Astrocyte (in vitro differentiated cells and primary cell): Measurements from ENCODE around the gene CPNE6. TPM values are rescaled to one million over a fixed set of nuclear protein-coding genes. Genes with fewer than 3 reads are reported as not detected.

Experiments
- DNase-seq: peaks from one replicate; pipeline ENCODE4 v3.0.0-alpha.2; 2010; ENCODE audit warnings: low read depth
- FAIRE-seq: peaks from 2 replicates; lab custom pipeline; 2011; peaks lifted over from hg19 to GRCh38; lab: Jason Lieb, UNC
- H2AFZ ChIP-seq: 2 replicates; pipeline ENCODE4 v1.6.0; 2012; ENCODE audit warnings: low read depth, low read length, inconsistent platforms
- H3K27ac ChIP-seq: 2 replicates; pipeline ENCODE4 v1.5.1; 2011; ENCODE audit warnings: low read depth, low read length, inconsistent platforms
- H3K27me3 ChIP-seq: 2 replicates; pipeline ENCODE4 v1.6.0; 2011; ENCODE audit warnings: low read length, inconsistent platforms; ENCODE audit not compliant: insufficient read depth
- H3K36me3 ChIP-seq: 2 replicates; pipeline ENCODE4 v1.5.1; 2011; ENCODE audit warnings: low read length, inconsistent platforms; ENCODE audit not compliant: insufficient read depth
- H3K4me1 ChIP-seq: 2 replicates; pipeline ENCODE4 v1.5.1; 2011; ENCODE audit warnings: low read length, inconsistent platforms; ENCODE audit not compliant: insufficient read depth
- H3K4me2 ChIP-seq: 2 replicates; pipeline ENCODE4 v1.6.0; 2012; ENCODE audit warnings: low read length, inconsistent platforms
- H3K4me3 ChIP-seq: 2 replicates; pipeline ENCODE4 v1.5.1; 2011; ENCODE audit warnings: low read depth, mild to moderate bottlenecking, low read length, inconsistent platforms; ENCODE audit not compliant: insufficient read depth
- H3K79me2 ChIP-seq: 2 replicates; pipeline ENCODE4 v1.6.0; 2012; ENCODE audit warnings: mild to moderate bottlenecking, low read length, inconsistent platforms; ENCODE audit not compliant: insufficient read depth
- H3K9ac ChIP-seq: 2 replicates; pipeline ENCODE4 v1.6.0; 2012; ENCODE audit warnings: mild to moderate bottlenecking, low read length, inconsistent platforms
- H3K9me3 ChIP-seq: 2 replicates; pipeline ENCODE4 v1.5.1; 2012; ENCODE audit warnings: low read depth, mild to moderate bottlenecking, low read length, inconsistent platforms; ENCODE audit not compliant: insufficient read depth
- H4K20me1 ChIP-seq: 2 replicates; pipeline ENCODE4 v1.6.0; 2012; ENCODE audit warnings: low read length, inconsistent platforms; ENCODE audit not compliant: insufficient read depth
- H3K27ac Mint-ChIP-seq: one replicate; pipeline ENCODE4 v1.8.0; 2021; ENCODE audit warnings: mild to moderate bottlenecking, mixed read lengths; ENCODE audit not compliant: unreplicated experiment
- H3K27me3 Mint-ChIP-seq: one replicate; pipeline ENCODE4 v1.8.0; 2021; ENCODE audit warnings: low read depth, mixed read lengths; ENCODE audit not compliant: unreplicated experiment
- H3K36me3 Mint-ChIP-seq: one replicate; pipeline ENCODE4 v1.8.0; 2021; ENCODE audit warnings: low read depth, mixed read lengths; ENCODE audit not compliant: unreplicated experiment
- H3K4me1 Mint-ChIP-seq: one replicate; pipeline ENCODE4 v1.8.0; 2021; ENCODE audit warnings: low read depth, mixed read lengths; ENCODE audit not compliant: unreplicated experiment
- H3K4me3 Mint-ChIP-seq: one replicate; pipeline ENCODE4 v1.8.0; 2021; ENCODE audit warnings: mild to moderate bottlenecking, moderate library complexity, mixed read lengths; ENCODE audit not compliant: unreplicated experiment
- H3K9me3 Mint-ChIP-seq: one replicate; pipeline ENCODE4 v1.8.0; 2021; ENCODE audit warnings: mild to moderate bottlenecking, mixed read lengths; ENCODE audit not compliant: unreplicated experiment
- EZH2 ChIP-seq: IDR thresholded peaks from 2 replicates; pipeline ENCODE4 v1.6.1; 2012; ENCODE audit warnings: mild to moderate bottlenecking, low read length, inconsistent platforms; ENCODE audit not compliant: insufficient read depth
- total RNA-seq: library from RNA; stranded (reverse); gene quantifications from 2 replicates; pipeline ENCODE4 v1.2.1, GENCODE V29; 2021
- TF ChIP-seq, protein P1 (sequence below): IDR thresholded peaks from 2 replicates; pipeline ENCODE4 v1.5.1; 2011; ENCODE audit warnings: low read depth, mild to moderate bottlenecking, inconsistent platforms, low read length, moderate library complexity; ENCODE audit not compliant: insufficient read depth

The CPNE6 gene
- total RNA-seq, 1 donor from 2014 or later = not detected

DNA sequence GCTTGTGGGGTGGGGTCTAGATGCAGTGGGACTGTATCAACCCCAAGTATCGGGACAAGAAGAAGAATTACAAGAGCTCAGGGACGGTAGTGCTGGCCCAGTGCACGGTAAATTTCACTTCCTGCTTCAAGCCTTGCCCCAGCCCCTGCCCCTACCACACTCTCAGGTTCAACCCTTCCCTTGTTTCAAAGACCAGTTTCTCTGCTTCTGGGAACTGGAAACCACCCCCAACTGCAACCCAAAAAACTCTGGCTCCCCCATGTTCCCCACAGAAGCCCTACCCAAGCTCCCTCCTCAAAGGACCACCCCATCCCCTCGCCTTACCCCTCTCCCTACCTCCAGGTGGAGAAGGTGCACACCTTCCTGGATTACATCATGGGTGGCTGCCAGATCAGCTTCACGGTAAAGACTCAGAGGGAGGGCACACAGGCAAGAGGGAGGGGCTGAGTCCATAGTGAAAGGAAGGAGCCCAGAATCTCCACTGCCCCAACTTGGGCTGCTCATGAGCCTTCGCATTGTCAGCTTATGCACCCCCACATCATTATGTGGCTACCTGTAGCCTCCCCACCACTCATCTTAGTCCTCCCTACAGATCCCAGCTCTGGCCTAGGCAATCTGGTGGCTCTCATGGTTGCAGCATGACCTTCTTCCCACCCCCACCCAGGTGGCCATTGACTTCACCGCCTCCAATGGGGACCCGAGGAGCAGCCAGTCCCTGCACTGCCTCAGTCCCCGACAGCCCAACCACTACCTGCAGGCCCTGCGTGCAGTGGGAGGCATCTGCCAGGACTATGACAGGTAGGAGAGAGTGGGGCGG lies 4.3 kb downstream of the CPNE6 start:
- H3K36me3 Mint-ChIP-seq = peaks cover 2% of the 10 kb centered on the region
- H3K9me3 ChIP-seq = no peaks in the 10 kb centered on the region
- no peak overlapping the region for H3K9ac ChIP-seq
- H3K36me3 ChIP-seq = no peaks in the 10 kb centered on the region
- DNase-seq (no peak), FAIRE-seq (no peak)
- no peak overlapping the region for H3K4me3 Mint-ChIP-seq
- peaks cover 72% of the 10 kb centered on the region for H3K27me3 Mint-ChIP-seq
- H3K9me3 Mint-ChIP-seq = no peaks in the 10 kb centered on the region
- no peaks in the 10 kb centered on the region for H3K4me1 Mint-ChIP-seq
- no peak overlapping the region for H3K27ac Mint-ChIP-seq
- H2AFZ ChIP-seq = no peak overlapping the region
- peaks cover 18% of the 10 kb centered on the region for H3K27me3 ChIP-seq
- H3K4me1 ChIP-seq = peaks cover 2% of the 10 kb centered on the region
- H3K27ac ChIP-seq = no peak overlapping the region
- TF ChIP-seq, protein P1, sequence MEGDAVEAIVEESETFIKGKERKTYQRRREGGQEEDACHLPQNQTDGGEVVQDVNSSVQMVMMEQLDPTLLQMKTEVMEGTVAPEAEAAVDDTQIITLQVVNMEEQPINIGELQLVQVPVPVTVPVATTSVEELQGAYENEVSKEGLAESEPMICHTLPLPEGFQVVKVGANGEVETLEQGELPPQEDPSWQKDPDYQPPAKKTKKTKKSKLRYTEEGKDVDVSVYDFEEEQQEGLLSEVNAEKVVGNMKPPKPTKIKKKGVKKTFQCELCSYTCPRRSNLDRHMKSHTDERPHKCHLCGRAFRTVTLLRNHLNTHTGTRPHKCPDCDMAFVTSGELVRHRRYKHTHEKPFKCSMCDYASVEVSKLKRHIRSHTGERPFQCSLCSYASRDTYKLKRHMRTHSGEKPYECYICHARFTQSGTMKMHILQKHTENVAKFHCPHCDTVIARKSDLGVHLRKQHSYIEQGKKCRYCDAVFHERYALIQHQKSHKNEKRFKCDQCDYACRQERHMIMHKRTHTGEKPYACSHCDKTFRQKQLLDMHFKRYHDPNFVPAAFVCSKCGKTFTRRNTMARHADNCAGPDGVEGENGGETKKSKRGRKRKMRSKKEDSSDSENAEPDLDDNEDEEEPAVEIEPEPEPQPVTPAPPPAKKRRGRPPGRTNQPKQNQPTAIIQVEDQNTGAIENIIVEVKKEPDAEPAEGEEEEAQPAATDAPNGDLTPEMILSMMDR = no peak
- no peak for TF ChIP-seq EZH2
- H3K4me2 ChIP-seq = no peak overlapping the region
- no peaks in the 10 kb centered on the region for H4K20me1 ChIP-seq
- H3K4me3 ChIP-seq = no peak overlapping the region
- H3K79me2 ChIP-seq = no peaks in the 10 kb centered on the region

DNA sequence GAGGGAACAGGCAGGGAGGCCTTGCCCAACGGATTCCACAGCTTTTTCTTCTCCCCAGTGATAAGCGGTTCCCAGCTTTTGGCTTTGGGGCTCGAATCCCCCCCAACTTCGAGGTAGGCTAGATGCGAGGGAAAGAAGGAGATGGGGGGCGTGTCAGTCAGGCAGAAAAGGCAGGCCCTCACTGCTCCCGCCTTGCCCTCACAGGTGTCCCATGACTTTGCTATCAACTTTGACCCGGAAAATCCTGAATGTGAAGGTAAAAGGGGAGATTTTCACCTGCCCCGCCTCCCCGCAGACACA lies 4.9 kb downstream of the CPNE6 start:
- no peak for TF ChIP-seq EZH2
- Mint-ChIP-seq H3K4me1 (no peaks in the 10 kb centered on the region), H3K36me3 (peaks cover 2% of the 10 kb centered on the region), H3K27me3 (peaks cover 70% of the 10 kb centered on the region), H3K4me3 (no peak overlapping the region), H3K27ac (no peak overlapping the region), H3K9me3 (no peaks in the 10 kb centered on the region)
- Histone ChIP-seq H3K79me2 (no peaks in the 10 kb centered on the region), H2AFZ (no peak overlapping the region), H4K20me1 (no peaks in the 10 kb centered on the region), H3K27ac (no peak overlapping the region), H3K9me3 (no peaks in the 10 kb centered on the region), H3K9ac (no peak overlapping the region), H3K27me3 (peaks cover 20% of the 10 kb centered on the region), H3K4me3 (no peak overlapping the region), H3K4me2 (no peak overlapping the region), H3K36me3 (no peaks in the 10 kb centered on the region), H3K4me1 (peaks cover 7% of the 10 kb centered on the region)
- FAIRE-seq (no peak), DNase-seq (no peak)

DNA sequence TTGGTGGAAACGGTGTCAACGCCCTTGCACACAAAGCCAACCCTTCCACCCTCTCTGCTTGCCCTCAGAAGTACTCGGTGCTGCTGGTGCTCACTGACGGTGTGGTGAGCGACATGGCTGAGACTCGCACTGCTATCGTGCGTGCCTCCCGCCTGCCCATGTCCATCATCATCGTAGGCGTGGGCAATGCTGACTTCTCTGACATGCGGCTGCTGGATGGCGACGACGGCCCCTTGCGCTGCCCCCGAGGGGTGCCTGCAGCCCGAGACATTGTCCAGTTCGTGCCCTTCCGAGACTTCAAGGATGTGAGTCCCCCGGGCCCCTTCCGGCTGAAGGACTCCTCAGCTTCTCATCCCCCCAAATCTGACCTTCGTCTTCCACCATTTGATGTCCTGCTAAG lies 5.7 kb downstream of the CPNE6 start:
- H3K4me1 Mint-ChIP-seq = no peaks in the 10 kb centered on the region
- H3K4me3 ChIP-seq = no peak overlapping the region
- H3K4me2 ChIP-seq = no peak overlapping the region
- H3K79me2 ChIP-seq = no peaks in the 10 kb centered on the region
- H3K9me3 ChIP-seq = no peaks in the 10 kb centered on the region
- H3K27ac Mint-ChIP-seq = no peak overlapping the region
- H2AFZ ChIP-seq = no peak overlapping the region
- TF ChIP-seq, protein P1 = no peak
- no peak for TF ChIP-seq EZH2
- FAIRE-seq = no peak
- H3K36me3 ChIP-seq = no peaks in the 10 kb centered on the region
- no peak overlapping the region for H3K4me3 Mint-ChIP-seq
- no peaks in the 10 kb centered on the region for H3K36me3 Mint-ChIP-seq
- H3K27ac ChIP-seq = no peak overlapping the region
- DNase-seq = no peak
- H3K9me3 Mint-ChIP-seq = no peaks in the 10 kb centered on the region
- no peak overlapping the region for H3K9ac ChIP-seq
- H3K27me3 ChIP-seq = peaks cover 22% of the 10 kb centered on the region
- H4K20me1 ChIP-seq = no peaks in the 10 kb centered on the region
- H3K4me1 ChIP-seq = peaks cover 10% of the 10 kb centered on the region
- peaks cover 70% of the 10 kb centered on the region for H3K27me3 Mint-ChIP-seq
